ENCODE results near the gene R3HCC1L.
"Not testable (repeated sequence)": the region's sequence is repeated elsewhere in the genome, so short reads cannot be mapped to it uniquely, and the experiment has no call there.

Gene R3HCC1L

DNA sequence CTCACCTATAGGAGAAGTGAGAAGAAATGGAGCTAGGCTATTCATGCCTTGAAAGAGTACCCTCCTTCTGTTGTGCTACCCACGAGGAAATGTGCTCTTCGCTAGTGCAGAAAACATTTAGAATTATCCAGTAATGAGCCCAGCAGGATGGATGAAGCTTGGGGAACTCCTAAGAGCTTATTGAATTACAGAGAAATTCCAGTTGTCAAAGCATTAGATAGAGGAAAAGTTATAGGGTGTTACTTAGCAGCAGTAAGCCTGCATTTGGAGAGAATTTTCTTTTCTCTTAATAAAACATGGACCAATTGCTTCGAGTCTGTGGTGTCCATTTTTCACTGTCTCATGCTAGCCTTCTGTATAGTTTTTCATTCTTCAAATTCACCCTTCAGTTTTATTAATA, 5.0 kb downstream of the R3HCC1L start:
- no peak overlapping the region for H3K27ac Mint-ChIP-seq

DNA sequence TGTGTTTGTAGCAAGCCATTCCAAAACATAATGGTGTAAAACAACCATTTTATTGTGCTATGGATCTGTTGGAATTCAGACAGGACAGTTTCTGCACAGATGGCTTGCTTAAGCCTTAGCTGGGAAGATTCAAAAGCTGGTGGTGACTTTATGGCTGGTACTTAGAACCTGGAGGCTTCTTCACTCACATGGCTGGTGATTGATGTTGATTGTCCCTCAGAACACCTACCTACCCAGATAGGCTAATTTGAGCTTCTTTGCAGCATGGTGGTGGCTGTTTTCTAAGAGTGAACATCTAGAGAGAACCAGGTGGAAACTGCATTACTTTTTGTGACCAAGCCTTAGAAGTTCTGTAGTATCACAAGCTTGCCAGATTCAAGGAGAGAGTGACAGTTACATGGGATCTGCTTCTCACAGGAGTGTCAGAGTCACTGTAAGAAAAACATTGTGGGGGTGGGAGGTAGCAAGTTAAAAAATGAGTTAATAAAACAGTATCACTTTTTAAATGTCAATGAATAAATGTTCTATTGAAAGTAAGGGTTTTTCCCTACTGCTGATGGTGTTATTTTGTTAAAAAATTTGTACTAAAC, 7.1 kb downstream of the R3HCC1L start:
- Mint-ChIP-seq H3K27ac (no peak overlapping the region), H3K9me3 (peaks cover 13% of the 10 kb centered on the region), H3K27me3 (ENCODE audit: low read depth) (no peaks in the 10 kb centered on the region), H3K4me1 (ENCODE audit: low read depth) (peaks cover 37% of the 10 kb centered on the region), H3K4me3 (no peak overlapping the region), H3K36me3 (ENCODE audit: low read depth) (peaks cover 26% of the 10 kb centered on the region)
- DNase-seq (ENCODE audit: low spot score), result no peak

More for the DNA sequence above, 5.0 kb downstream of the R3HCC1L start:
- Mint-ChIP-seq H3K36me3 (ENCODE audit: low read depth) (peaks cover 16% of the 10 kb centered on the region), H3K9me3 (peaks cover under 1% of the 10 kb centered on the region), H3K27me3 (ENCODE audit: low read depth) (no peaks in the 10 kb centered on the region), H3K4me3 (no peak overlapping the region), H3K4me1 (ENCODE audit: low read depth) (peaks cover 47% of the 10 kb centered on the region)
- DNase-seq (ENCODE audit: low spot score), result no peak

DNA sequence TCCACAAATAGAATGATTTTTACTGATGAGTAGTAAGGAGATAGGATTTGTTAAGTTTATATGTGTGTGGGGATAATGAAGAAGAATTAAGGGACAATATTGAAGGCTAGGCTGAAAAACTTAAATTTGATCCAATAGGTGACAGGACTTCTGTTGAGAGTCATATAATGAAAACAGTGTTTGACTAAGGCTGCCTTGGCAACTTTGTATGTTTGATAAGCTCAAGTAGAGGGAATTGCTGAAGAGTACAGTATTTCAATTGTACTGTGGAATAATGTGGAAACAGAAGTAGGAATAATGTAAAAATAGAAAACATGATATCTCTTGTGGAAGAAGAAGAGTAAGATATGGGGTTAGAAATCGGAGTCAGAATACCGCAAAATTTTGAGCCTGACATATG, 10.5 kb downstream of the R3HCC1L start:
- Mint-ChIP-seq H3K4me1 (ENCODE audit: low read depth) (peaks cover 22% of the 10 kb centered on the region), H3K27me3 (ENCODE audit: low read depth) (no peaks in the 10 kb centered on the region), H3K9me3 (peaks cover 47% of the 10 kb centered on the region), H3K36me3 (ENCODE audit: low read depth) (peaks cover 51% of the 10 kb centered on the region), H3K4me3 (no peak overlapping the region), H3K27ac (no peak overlapping the region)
- DNase-seq (ENCODE audit: low spot score), result no peak

DNA sequence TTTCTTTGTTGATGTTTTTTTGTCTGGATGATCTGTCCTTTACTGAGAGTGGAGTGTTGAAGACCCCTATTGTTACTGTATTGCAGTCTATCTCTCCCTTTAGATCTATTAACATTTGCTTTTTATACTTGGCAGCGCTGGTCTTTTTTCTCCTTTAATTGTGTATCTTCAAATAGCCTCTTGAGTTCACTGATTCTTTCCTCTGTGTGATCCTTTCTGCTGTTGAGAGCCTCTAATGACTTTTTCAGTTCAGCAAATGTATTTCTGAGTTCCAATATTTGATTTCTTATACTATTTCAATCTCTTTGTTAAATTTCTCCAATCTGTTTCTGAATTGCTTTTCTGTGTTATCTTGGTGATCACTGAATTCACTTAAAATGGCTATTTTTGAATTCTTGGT, 15.4 kb downstream of the R3HCC1L start:
- Mint-ChIP-seq H3K27ac (no peak overlapping the region), H3K36me3 (ENCODE audit: low read depth) (peaks cover 66% of the 10 kb centered on the region), H3K9me3 (peaks cover 57% of the 10 kb centered on the region), H3K4me1 (ENCODE audit: low read depth) (peaks cover 4% of the 10 kb centered on the region), H3K27me3 (ENCODE audit: low read depth) (no peaks in the 10 kb centered on the region), H3K4me3 (no peak overlapping the region)
- DNase-seq (ENCODE audit: low spot score), result no peak

DNA sequence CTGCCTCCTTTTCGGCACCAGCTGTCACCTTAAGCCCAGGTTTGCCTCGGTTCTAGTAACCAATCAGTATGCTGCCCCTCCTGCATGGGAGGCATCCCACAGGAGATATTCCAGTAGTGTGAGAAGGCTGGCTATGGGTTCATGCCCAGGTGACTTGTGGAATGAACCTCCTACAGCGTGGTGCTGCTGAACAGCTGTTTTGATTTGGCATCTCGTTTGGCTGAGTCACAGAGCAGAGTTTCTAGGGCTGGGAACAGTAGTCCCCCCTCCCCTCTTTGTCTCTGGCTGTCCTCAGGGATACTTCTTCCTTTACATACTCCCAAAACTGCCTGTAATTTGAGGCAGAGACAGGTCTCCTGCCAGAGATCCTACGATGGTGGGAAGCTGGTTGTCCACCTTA, 16.1 kb downstream of the R3HCC1L start:
- peaks cover 4% of the 10 kb centered on the region for H3K4me1 Mint-ChIP-seq (ENCODE audit: low read depth)
- DNase-seq (ENCODE audit: low spot score), result no peak
- peaks cover 53% of the 10 kb centered on the region for H3K9me3 Mint-ChIP-seq
- no peaks in the 10 kb centered on the region for H3K27me3 Mint-ChIP-seq (ENCODE audit: low read depth)
- no peak overlapping the region for H3K27ac Mint-ChIP-seq
- H3K36me3 Mint-ChIP-seq (ENCODE audit: low read depth), result peaks cover 61% of the 10 kb centered on the region
- H3K4me3 Mint-ChIP-seq, result no peak overlapping the region

DNA sequence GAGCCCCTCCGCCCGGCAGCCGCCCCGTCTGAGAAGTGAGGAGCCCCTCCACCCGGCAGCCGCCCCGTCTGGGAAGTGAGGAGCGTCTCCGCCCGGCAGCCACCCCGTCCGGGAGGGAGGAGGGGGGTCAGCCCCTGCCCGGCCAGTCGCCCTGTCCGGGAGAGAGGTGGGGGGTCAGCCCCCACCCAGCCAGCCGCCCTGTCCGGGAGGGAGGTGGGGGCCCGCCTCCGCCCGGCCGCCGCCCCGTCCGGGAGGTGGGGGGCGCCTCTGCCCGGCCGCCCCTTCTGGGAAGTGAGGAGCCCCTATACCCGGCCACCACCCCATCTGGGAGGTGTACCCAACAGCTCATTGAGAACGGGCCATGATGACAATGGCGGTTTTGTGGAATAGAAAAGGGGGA, 18.3 kb downstream of the R3HCC1L start:
- Mint-ChIP-seq H3K36me3 (ENCODE audit: low read depth) (peaks cover 58% of the 10 kb centered on the region), H3K9me3 (peaks cover 36% of the 10 kb centered on the region)
- not testable (repeated sequence) for H3K27me3 Mint-ChIP-seq (ENCODE audit: low read depth); H3K27ac Mint-ChIP-seq; DNase-seq (ENCODE audit: low spot score); H3K4me1 Mint-ChIP-seq (ENCODE audit: low read depth); H3K4me3 Mint-ChIP-seq

DNA sequence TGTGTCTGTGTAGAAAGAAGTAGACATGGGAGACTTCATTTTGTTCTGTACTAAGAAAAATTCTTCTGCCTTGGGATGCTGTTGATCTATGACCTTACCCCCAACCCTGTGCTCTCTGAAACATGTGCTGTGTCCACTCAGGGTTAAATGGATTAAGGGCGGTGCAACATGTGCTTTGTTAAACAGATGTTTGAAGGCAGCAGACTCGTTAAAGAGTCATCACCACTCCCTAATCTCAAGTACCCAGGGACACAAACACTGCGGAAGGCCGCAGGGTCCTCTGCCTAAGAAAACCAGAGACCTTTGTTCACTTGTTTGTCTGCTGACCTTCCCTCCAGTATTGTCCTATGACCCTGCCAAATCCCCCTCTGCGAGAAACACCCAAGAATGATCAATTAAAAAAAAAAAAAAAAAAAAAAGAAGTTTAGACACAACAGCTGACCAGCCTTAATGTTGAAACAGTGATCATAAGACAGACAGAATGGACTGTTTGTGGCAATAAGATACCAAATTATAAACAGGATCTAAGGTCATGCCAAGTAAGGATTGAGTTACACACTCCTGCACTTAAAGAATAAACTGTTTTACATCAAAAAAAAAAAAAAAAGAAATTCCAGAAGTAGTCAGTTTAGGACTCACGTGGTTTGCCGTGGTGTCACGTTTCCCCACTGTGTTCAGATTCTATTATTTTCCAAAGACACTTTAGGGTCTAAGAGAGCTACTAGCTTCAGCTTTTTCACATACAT, 18.9 kb downstream of the R3HCC1L start:
- H3K36me3 Mint-ChIP-seq (ENCODE audit: low read depth), result peaks cover 55% of the 10 kb centered on the region
- not testable (repeated sequence) for H3K4me3 Mint-ChIP-seq; H3K27me3 Mint-ChIP-seq (ENCODE audit: low read depth); H3K27ac Mint-ChIP-seq; H3K4me1 Mint-ChIP-seq (ENCODE audit: low read depth); DNase-seq (ENCODE audit: low spot score)
- H3K9me3 Mint-ChIP-seq, result peaks cover 30% of the 10 kb centered on the region

DNA sequence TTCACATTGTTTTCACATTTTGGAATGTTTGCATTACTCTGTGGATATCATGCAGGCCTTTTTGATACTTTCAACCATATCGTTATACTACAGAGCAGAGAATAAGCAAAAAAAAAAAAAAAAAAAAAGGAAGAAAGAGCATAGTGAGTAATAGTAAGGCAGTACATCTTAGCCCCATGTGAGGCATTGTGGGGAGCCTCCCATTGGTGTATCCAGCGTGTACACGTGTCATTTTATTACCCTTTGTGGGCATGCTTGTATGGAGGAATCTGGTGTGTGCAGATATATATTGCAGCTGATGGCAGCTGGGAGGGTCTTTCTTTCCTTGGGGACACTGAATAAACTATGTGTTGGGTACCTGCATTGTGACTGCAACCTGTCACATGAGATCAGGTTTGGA, 19.6 kb downstream of the R3HCC1L start:
- H3K27me3 Mint-ChIP-seq (ENCODE audit: low read depth), result no peaks in the 10 kb centered on the region
- H3K36me3 Mint-ChIP-seq (ENCODE audit: low read depth), result peaks cover 53% of the 10 kb centered on the region
- no peak overlapping the region for H3K4me3 Mint-ChIP-seq
- peaks cover 23% of the 10 kb centered on the region for H3K9me3 Mint-ChIP-seq
- DNase-seq (ENCODE audit: low spot score), result no peak
- H3K27ac Mint-ChIP-seq, result no peak overlapping the region
- H3K4me1 Mint-ChIP-seq (ENCODE audit: low read depth), result peaks cover 2% of the 10 kb centered on the region

DNA sequence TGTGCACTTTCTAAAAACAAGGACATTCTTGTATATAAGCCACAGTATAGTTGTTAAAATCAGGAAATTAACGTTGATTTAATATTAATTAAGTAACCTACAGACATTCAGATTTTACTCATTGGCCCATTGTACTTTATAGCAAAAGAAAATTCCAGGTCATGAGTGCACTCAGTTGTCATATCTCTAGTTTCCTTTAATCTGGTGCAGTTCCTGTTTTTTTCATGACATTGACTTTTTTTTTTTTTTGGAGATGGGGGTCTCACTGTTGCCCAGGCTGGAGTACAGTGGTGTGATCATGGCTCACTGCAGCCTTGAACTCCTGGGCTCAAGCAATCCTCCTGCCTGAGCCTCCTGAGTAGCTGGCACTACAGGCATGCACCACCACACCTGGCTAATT, 24.1 kb downstream of the R3HCC1L start:
- Mint-ChIP-seq H3K36me3 (ENCODE audit: low read depth) (peaks cover 36% of the 10 kb centered on the region), H3K4me3 (no peak overlapping the region), H3K4me1 (ENCODE audit: low read depth) (peaks cover 2% of the 10 kb centered on the region), H3K27ac (no peak overlapping the region), H3K9me3 (no peaks in the 10 kb centered on the region), H3K27me3 (ENCODE audit: low read depth) (no peaks in the 10 kb centered on the region)
- DNase-seq (ENCODE audit: low spot score), result no peak

DNA sequence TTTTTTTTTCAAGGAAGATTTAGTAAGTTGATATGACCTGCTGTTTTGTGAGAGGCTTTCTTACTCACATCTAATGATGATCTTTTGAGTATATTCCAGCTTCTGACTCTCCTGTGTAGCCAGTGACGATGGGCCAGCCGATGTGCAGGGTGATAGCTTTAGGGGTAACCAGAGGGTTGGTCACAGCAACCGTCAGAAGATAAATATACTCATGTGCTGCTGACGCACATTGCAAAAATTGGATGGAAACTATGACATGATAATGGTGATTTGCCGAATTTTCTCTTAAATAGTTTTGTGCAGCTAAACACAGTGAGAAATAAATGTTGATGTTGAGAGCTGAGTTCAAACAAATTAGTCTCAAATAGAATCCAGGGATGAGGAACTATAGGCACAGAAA, 29.5 kb downstream of the R3HCC1L start:
- Mint-ChIP-seq H3K4me3 (no peak overlapping the region), H3K27me3 (ENCODE audit: low read depth) (no peaks in the 10 kb centered on the region), H3K27ac (no peak overlapping the region), H3K4me1 (ENCODE audit: low read depth) (peaks cover 3% of the 10 kb centered on the region), H3K9me3 (no peaks in the 10 kb centered on the region), H3K36me3 (ENCODE audit: low read depth) (peaks cover 31% of the 10 kb centered on the region)
- no peak for DNase-seq (ENCODE audit: low spot score)

DNA sequence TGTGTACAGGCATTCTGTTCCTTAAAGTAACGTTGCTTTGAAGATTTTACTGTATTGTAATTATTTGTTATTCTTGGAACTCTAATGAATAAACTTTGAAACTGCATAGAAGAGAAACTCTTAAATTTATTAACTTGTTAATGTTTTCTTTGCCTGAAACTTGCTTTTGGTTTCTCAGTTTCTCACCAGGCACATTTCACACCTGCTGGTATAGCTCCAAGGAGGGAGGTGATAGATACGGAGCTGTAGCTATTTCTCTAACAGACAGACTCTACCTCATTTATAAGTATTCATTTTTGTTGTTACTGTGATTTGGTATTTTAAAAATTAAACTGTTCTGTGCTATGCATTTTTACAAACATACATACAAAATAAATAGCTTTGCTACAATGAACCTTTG, 32.7 kb downstream of the R3HCC1L start:
- Mint-ChIP-seq H3K4me3 (no peak overlapping the region), H3K27ac (no peak overlapping the region), H3K4me1 (ENCODE audit: low read depth) (peaks cover 9% of the 10 kb centered on the region), H3K9me3 (no peaks in the 10 kb centered on the region), H3K27me3 (ENCODE audit: low read depth) (no peaks in the 10 kb centered on the region), H3K36me3 (ENCODE audit: low read depth) (peaks cover 32% of the 10 kb centered on the region)
- no peak for DNase-seq (ENCODE audit: low spot score)

DNA sequence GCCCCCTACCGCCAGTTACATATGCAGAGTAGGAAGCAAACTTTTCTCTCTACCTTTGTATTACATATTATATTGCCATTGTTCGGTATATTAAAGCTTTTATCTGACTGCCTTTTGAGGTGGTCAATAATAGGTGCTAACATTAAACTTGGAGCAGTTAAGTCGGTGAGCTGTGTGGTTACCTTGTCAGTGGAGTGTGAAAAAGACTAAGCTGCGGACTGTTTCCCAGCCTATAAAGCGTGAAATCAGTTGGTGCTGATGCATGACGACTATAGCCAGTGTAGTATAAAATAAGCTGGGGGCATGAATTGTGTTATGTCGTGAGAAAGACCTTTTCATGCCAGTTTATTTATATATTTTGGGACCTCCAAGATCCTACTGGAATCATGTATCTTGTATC, 33.7 kb downstream of the R3HCC1L start:
- Mint-ChIP-seq H3K9me3 (no peaks in the 10 kb centered on the region), H3K4me1 (ENCODE audit: low read depth) (peaks cover 9% of the 10 kb centered on the region), H3K27me3 (ENCODE audit: low read depth) (no peaks in the 10 kb centered on the region), H3K27ac (no peak overlapping the region), H3K4me3 (no peak overlapping the region), H3K36me3 (ENCODE audit: low read depth) (peaks cover 30% of the 10 kb centered on the region)
- DNase-seq (ENCODE audit: low spot score), result no peak

DNA sequence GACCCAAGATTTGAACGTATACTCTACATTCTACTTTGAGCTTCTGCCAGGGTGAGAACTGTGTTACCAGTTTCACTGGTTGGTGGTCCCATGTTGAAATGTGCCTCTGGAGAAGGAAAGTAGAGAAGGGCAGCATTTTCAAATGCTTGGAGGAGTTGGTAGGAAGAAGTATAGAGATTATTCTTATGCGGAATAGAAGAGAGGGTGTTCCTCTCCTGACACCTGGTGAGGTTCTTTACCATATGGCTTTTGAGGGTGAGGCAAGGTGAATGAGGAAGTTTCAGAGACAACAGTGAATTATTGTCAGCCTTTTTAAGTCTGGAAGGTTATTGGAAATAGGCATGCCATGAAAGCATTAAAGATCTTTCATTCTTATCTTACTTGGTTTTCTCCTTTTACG, 34.3 kb downstream of the R3HCC1L start:
- Mint-ChIP-seq H3K27me3 (ENCODE audit: low read depth) (no peaks in the 10 kb centered on the region), H3K4me3 (no peak overlapping the region), H3K27ac (no peak overlapping the region), H3K9me3 (no peaks in the 10 kb centered on the region), H3K4me1 (ENCODE audit: low read depth) (peaks cover 9% of the 10 kb centered on the region), H3K36me3 (ENCODE audit: low read depth) (peaks cover 29% of the 10 kb centered on the region)
- DNase-seq (ENCODE audit: low spot score), result no peak

DNA sequence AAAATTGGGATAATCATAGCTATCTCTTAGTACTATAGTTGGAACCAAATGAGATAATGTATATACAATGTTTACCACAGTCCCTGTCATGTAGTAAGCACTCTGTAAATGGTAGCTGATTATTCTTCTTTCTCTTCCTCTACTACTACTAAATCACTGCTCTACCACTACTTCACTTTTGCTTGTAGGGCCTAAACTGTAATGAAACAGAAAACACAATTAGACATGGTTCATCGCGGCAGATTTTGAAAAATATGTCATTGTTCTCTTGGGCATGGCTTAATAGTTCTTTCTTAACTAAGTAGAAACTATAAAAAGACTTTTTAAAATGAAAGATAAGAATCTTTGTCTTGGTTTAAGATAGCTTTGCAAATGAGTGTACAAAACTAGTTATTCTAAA, 34.9 kb downstream of the R3HCC1L start:
- no peaks in the 10 kb centered on the region for H3K9me3 Mint-ChIP-seq
- no peak overlapping the region for H3K27ac Mint-ChIP-seq
- H3K27me3 Mint-ChIP-seq (ENCODE audit: low read depth), result no peaks in the 10 kb centered on the region
- H3K4me3 Mint-ChIP-seq, result no peak overlapping the region
- no peak for DNase-seq (ENCODE audit: low spot score)
- peaks cover 30% of the 10 kb centered on the region for H3K36me3 Mint-ChIP-seq (ENCODE audit: low read depth)
- peaks cover 9% of the 10 kb centered on the region for H3K4me1 Mint-ChIP-seq (ENCODE audit: low read depth)

Measured in T-helper 2 cell treated with Interferon-gamma antibody and Interleukin-4, amounts not matched to agents 5 μg/mL and 100 μg/mL, for 36 hours (primary cell).